ENCODE data around the gene PGK1.
"Not testable (repeated sequence)": the region's sequence is repeated elsewhere in the genome, so short reads cannot be mapped to it uniquely, and the experiment has no call there.

PGK1 gene

DNA sequence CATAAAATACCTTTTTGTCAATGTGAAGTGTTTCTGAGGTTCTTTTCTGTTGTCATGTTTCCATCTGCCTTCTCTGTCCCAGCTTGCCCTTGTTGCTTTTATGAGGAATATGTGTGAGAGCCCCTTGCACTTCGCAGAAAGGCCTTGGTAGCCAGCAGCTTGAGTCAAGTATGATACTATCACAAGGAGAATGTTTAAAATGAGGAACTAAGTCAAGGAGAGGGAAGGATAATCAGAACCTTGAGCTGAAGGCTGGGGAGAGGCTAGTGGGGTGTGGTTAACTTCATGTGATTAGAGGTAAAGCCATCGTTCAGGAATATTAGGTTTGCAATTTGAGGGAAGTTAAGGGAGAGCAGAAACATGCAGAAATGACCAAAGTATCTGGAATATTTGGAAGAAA, 12.7 kb downstream of the PGK1 start:
- DNase-seq, result no peak

DNA sequence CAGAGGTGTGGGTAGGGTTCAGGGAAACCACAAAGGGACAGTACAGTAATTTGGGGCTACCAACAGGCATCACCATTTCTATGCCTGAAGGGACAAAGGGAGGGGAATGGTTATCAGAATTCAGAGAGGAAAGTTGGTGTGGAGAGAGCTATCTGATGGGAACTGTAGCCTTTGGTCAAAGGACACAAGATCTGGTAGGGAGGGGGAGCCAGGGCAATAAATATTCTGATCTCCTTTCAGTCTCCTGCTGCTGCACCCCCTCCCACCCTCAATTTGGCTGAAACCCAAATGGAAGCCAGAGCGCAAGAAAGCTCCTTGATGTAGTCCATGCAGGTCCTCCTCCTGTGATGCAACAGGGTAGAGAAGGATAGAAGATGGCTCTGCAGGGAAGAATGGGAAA, 14.6 kb downstream of the PGK1 start:
- no peak for DNase-seq

DNA sequence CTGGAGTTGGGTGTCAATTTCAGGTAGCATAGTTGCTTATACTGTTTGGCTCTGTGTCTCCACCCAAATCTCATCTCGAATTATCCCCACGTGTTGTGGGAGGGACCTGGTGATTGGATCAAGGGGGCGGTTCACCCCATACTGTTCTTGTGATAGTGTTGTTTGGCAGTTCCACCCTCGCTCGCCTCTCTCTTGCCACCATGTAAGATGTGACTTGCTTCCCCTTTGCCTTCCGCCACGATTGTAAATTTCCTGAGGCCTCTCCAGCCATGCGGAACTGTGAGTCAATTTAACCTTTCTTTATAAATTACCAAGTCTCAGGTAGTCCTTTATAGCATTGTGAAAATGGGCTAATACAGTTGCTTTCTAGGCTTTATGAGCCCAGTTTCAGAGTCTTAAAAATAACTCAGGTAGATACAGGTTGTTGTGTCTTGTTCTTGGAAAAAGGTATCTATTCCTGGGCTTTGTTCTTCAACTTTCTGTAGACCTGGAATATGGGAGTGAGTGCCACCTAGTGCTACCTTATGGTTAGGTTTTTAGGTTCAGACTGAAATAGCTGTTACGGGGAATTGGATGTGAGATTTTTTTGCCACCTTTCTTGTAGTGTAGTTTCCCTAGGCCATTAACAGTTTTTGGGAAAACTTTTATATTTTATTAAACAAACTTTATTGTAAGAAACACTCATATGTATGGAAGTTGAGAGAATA, 15.6 kb downstream of the PGK1 start:
- peak; percentile 6 for DNase-seq

DNA sequence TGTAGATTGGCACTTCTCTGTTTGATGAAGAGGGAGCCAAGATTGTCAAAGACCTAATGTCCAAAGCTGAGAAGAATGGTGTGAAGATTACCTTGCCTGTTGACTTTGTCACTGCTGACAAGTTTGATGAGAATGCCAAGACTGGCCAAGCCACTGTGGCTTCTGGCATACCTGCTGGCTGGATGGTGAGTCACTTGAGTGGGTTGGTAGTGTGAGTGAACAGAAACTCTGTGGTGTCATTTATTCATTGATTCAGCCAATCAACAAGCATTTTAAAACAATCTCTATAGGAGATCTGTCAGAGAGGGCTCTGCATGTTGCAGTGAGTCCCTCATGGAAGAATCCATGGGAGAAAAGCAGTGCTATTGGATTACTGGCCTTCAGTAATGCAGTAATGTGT, 19.1 kb downstream of the PGK1 start:
- no peak for DNase-seq

DNA sequence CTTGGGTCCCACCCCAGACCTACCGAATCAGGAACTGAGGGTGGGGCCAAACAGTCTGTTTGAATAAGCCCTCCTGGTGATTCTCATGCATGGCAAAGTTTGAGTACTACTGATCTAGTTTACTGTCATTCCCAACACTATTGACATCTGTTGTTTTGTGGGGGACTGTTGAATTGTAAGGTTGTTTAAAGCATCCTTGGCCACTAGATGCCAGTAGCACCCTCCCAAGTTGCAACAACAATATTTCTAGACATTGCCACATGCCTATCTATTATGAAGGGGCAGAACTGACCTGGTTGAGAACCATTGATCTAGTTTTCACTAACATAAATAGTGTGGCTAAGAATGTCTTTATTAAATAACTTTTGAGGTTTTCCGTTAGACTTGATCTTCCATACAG, 20.3 kb downstream of the PGK1 start:
- no peak for DNase-seq

DNA sequence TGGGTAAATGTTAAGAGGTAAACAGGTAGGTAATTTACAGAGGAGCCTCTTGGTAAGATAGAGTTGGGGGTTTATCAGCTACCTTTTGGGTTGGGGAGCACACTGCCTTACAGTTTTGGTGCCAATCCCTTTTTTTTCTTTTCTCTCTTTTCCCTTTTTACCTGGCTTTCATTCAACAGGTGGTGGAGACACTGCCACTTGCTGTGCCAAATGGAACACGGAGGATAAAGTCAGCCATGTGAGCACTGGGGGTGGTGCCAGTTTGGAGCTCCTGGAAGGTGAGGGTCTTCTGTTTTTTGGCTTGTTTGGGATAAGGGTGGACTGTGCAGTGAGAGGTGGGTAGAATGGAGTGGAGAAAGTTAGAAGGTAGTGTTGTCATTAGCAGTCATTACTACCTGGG, 21.1 kb downstream of the PGK1 start:
- DNase-seq, result no peak

DNA sequence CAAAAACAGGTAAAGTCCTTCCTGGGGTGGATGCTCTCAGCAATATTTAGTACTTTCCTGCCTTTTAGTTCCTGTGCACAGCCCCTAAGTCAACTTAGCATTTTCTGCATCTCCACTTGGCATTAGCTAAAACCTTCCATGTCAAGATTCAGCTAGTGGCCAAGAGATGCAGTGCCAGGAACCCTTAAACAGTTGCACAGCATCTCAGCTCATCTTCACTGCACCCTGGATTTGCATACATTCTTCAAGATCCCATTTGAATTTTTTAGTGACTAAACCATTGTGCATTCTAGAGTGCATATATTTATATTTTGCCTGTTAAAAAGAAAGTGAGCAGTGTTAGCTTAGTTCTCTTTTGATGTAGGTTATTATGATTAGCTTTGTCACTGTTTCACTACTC, 21.7 kb downstream of the PGK1 start:
- DNase-seq, result not testable (repeated sequence)

DNA sequence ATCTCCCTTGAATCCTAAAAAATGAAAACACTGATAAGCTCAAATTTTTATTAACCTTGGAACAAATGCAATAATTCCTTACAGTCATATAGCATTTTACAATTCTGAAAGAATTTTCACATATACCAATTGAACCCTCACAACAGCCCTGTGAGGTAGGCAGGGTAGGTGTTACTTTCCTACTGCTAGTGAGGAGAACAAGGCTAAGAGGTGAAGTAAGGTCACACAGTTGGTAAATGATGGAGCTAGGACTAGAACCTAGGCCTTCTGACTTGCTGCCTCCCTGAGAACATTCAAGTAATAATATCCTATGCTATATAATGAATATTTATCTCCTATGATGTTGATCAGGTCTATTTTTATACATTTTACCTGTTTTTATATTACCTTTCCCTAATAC, 25.7 kb downstream of the PGK1 start:
- no peak for DNase-seq

DNA sequence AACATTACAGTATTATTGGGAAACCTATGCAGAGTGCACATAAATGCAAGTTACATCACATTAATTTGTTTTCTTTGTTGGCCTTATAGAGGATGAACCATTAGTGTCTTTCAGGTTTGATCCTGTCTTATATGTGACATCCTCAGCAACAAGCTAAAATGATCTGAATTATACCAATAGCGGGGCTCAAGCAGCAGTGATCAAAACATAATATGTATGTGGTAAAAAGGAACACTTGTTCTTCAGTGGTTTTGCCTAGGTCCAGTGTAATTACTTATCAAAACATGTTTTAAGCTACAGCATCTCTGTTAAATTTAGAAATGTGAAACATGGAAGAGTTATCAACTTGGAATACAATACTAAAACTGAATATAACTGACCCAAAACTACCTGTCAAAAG, 26.3 kb downstream of the PGK1 start:
- DNase-seq, result no peak

DNA sequence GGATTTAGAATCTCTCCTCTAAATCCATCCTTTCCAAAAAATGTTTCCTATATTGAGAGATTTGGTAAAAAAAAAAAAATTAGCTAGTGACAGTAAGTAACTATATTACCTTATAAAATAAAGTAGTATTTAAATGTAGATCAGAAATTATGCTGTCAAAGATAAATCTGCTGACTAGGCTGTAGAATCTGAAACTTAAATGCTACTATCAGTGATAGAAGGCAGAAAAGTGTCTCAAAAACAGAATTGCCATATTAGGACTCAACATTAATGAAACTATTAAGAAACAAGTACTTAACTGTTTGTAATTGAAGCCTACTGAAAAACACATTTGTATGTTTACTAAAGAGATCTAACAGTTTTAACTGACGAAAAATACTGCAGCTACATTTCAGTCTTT, 27.1 kb downstream of the PGK1 start:
- DNase-seq, result no peak

DNA sequence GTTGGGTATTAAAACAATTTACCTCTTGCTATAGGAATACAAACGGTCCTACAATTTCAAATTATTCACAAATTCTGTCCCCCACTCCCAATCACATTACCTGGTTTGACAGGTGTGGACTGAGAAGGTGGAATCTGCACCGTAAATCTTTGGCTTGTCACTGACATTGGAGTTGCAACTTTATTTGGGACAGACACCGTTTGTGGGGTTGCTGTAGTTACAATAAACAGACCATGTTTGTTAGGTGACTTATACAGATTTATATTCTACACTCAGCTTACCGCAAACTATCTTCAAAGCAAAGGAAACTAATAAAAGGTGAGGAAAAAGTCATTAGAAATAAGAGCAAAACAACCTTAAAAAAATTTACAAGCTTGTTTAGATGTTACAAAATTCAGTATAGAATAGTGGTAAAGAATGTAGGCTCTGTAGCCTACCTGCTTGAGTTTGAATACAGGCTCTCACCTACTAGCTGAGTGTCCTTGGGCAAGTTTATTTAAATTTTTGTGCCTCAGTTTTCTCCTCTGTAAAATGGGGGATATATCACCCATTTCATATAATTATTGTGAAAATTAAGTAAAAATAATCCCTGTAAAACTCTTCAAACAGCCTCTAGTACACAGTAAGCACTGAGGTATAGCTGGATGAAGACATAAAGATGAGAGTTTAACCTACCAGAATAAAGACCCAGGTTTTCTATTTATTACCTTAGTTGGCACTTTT, 29.4 kb downstream of the PGK1 start:
- DNase-seq, result no peak

DNA sequence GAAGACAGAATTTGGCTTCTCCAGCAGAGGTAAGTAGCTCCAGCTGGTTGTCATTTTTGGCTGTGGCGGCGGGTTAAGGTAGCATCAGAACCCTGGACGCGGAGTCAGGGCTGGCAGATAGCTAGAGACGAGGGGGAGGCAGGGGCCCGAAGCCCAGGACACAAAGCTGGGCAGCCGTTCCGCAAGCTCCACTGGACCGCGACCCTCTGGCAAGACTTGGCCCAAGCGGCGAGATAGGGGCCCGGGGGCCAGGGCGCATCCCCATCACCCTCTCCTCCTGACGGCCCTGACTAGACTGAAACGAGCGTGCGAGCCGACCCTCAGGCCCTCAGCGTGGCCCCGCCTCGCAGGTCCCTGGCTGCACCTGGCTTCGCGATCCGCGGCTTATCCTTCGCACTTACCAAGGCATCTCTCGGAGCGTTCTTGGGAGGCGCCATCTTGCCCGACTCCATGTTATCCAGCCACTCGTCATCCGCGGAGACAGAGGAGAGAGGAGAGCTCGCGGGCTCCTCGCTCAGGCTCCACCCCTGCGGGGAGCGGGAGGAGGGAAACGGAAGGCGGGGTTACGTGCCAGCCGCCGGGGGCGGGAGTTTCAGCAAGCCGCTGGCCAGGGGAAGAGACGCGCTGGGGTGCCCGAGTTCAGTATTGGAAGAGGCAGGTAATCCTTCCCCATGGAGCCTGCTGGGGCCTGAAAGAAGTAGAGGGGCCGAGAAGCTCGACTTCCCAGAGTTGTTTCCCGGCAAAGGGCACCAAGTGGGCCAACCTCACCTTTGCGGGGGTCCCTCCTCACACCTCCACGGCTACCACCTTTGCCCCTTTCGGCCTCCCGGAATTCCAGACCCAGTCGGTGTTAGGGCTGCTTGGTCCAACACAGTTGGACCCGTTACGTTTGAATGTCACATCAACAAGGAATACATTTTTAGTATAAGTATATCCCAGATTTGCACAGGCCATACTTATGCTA, 35.4 kb downstream of the PGK1 start, which contains the start of gene TAF9B:
Gene TAF9B, minus strand, starts transcription at position 491 of the 964 bp plus-strand sequence. Its CDS starts 39 bp downstream, at position 452.
- DNase-seq, result peak; percentile 70

DNA sequence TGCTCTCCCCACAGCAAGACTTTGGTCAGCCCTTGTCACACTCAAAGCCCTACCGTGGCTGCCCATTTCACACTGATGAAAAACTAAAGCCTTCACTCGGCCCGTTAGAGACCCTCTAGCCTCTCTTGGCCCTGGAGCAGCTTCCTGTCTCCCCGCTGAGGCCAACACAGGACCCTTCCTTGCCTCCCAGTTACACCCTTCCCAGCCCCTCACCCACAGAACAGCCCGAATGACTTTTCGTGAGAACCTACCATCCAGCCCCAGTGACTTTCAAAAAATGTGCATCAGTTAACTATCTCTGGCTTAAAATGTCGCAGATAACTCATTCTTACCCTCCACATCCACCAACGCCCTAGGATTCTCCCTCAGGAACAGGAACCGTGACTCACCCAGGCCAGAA, 36.2 kb downstream of the PGK1 start:
- DNase-seq, result no peak

DNA sequence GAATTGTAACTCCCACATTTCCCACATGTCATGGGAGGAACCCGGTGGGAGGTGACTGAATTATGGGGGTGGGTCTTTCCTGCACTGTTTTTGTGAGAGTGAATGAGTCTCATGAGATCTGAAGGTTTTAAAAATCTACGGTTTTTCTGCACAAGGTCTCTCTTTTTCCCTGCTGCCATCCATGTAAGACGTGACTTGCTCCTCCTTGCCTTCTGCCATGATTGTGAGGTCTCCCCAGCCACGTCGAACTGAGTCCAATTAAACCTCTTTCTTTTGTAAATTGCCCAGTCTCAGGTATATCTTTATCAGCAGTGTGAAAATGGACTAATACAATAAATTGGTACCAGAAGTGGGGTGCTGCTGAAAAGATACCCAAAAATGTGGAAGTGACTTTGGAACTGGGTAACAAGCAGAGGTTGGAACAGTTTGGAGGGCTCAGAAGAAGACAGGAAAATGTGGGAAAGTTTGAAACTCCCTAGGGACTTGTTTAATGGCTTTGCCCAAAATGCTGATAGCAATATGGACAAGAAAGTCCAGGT, 43.0 kb downstream of the PGK1 start:
- not testable (repeated sequence) for DNase-seq

DNA sequence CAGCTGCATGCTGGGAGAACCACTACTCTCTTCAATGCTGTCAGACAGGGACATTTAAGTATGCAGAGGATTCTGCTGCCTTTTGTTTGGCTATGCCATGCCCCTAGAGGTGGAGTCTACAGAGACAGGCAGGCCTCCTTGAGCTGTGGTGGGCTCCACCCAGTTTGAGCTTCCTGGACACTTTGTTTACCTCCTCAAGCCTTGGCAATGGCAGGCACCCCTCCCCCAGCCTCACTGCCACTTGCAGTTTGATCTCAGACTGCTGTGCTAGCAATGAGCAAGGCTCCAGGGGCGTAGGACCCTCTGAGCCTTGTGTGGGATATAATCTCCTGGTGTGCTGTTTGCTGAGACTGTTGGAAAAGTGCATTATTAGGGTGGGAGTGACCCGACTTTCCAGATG, 53.3 kb downstream of the PGK1 start:
- DNase-seq, result not testable (repeated sequence)

DNA sequence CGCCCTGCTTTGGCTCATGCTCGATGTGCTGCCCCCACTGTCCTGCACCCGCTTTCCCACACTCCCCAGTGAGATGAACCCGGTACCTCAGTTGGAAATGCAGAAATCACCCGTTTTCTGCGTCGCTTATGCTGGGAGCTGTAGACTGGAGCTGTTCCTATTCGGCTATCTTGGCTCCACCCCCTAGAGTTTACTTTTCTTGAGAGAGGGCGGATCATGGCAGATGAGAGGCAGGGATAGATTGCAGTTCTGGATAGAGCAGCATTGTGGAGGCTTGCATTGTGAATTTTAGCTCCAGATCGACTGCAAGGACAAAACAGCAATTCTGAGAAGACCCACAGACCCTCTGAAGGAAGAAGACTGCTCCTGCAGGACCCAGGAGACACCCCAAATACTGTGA, 53.8 kb downstream of the PGK1 start:
- not testable (repeated sequence) for DNase-seq

DNA sequence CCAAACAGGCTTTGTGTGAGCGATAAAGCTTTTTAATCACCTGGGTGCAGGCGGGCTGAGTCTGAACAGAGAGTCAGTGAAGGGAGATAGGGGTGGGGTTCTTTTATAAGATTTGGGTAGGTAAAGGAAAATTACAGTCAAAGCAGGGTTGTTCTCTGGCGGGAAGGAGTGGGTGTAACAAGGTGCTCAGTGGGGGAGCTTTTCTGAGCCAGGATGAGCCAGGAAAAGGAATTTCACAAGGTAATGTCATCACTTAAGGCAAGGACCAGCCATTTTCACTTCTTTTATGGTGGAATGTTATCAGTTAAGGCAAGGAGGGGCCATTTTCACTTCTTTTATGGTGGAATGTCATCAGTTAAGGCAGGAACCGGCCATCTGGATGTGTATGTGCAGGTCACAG, 56.7 kb downstream of the PGK1 start:
- DNase-seq, result not testable (repeated sequence)

DNA sequence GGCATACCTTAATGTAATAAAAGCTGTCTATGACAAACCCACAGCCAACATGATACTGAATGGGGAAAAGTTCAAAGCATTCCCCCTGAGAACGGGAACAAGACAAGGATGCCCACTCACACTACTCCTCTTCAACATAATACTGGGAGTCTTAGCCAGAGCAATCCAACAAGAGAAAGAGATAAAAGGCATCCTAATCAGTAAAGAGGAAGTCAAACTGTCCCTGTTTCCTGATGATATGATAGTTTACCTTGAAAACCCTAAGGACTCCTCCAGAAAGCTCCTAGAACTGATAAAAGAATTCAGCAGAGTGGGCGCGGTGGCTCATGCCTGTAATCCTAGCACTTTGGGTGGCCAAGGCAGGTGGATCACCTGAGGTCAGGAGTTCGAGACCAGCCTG, 59.1 kb downstream of the PGK1 start:
- DNase-seq, result not testable (repeated sequence)

DNA sequence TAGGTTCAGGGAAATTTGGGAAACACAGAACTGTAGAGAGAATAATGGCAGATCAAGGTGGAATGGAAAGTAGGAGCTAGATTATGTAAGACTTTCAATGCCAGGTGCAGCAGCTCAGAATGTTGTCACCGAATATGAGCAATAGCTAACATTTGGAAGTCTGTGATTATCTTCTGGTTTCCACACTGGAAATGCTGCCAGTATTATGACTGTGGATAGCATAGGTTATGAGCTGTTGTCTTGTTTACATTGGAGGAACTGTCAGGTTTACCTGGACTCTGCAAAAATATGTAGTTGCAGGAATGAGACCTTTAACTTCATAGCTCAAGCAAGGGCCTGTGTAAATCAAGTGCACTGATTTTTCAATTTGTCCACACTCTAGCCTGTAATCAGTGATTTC, 61.4 kb downstream of the PGK1 start:
- no peak for DNase-seq

DNA sequence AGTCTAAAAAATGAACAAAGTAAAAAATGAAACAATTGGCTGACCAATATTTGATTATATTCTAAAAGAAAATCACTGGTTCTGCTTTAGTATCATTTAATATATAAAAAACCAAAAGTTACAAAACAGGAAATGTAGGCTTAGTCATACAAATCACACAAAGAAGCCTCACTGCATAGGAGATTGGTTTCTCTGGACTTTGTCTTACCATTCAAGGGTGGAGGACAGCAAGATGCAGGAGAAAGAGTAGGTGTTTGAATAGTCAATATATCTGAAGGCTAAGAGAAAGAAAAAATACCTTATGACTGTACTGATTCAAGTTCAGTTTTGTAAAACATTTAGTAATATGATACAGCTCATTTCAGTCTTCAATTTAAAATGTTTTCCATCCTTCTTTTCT, 64.0 kb downstream of the PGK1 start:
- DNase-seq, result no peak

Measured in NCI-H1694 treated with DMSO at 0.1 percent for 48 hours (cell line).